HG02973 (cell line): ENCODE results near the gene TNFRSF14.

Experiments used
- ATAC-seq: cut with Tn5 transposase; IDR thresholded peaks from one replicate; pipeline ENCODE4 v1.9.1; 2021; ENCODE audit warnings: moderate library complexity; ENCODE audit not compliant: unreplicated experiment

Gene TNFRSF14

DNA sequence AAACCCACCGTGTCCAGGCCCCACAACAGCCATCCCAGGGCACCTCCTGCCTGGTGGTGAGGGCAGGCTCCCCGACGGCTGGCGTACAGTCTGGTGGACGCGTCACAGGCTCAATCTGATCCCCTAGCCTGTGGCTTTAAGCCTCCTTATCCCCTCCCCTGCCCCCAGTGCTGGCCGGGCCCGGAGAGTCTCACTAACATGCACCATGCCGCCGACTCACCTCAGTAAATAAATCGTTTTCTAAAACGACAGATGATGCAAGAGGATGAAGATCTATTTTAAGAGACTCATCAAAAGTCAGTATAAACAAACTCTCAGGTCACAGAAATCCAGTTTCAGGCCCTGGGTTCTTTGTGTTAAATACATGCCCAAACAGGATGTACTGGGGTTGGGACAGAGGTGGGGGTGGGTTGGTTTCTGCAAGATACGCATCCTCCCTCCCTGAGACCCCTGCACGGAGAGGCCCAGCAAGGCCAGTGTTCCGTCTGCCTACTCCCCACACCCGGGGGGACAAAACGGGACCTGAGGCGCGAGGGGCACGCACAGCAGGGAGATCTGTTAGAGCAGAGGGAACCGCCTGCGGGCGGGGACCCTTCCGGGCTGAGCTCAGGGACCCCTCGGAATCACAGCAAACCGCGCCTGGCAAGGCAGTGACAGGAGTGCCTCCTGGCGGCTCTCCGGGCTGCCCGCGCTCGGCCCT, 32.8 kb upstream of the TNFRSF14 start:
- no peak for ATAC-seq

DNA sequence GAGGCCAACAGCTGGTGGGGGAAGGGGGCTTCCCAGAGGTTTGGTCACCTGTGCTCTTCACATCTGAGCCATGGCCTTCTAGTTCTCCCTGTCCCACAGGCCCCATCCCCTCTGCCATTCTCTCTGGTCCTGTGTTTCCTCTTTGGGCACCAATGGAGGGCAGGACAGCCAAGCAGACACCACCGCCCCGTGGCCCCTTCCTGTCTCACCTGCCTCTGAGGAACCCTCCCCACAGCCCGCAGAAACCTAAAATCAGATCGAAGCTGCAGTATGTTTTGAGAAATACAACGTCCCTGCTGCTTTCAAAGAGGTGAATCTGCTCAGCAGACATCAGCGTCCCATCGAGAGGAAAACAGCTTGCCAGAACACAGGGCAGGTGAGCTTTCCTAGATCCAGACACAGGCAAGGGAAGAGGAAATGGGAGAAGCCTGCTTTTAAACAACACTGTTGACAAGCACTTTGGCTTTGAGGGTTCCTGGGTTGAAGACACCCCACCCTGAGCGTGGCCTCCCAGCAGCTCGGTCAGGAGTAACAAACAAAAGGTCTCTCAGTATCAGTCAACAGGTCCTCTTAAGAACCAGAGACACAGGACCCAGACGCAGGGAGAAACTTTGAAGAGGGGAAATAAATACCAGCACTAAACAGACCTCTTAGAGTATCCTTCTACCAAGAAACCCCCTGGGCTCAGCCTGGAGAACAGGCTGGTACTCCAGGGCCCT, 32.1 kb upstream of the TNFRSF14 start:
- ATAC-seq: no peak

DNA sequence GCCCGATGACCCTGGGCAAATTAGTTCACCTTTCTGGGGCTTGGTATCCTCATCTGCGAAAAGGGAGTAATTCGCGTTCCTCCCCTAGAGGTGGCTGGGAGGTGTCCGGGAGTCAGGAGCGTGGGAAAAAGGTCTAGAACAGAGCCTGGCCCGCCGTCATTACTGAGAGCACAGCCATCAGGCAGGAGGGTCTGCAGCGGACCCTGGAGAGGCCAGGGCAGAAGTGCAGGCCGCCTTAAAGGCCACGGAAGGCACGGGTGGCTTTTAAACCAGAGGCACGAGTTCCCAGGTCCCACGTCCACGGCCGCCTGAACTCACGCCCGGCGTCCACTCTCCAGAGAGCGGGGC, 30.6 kb upstream of the TNFRSF14 start:
- no peak for ATAC-seq

DNA sequence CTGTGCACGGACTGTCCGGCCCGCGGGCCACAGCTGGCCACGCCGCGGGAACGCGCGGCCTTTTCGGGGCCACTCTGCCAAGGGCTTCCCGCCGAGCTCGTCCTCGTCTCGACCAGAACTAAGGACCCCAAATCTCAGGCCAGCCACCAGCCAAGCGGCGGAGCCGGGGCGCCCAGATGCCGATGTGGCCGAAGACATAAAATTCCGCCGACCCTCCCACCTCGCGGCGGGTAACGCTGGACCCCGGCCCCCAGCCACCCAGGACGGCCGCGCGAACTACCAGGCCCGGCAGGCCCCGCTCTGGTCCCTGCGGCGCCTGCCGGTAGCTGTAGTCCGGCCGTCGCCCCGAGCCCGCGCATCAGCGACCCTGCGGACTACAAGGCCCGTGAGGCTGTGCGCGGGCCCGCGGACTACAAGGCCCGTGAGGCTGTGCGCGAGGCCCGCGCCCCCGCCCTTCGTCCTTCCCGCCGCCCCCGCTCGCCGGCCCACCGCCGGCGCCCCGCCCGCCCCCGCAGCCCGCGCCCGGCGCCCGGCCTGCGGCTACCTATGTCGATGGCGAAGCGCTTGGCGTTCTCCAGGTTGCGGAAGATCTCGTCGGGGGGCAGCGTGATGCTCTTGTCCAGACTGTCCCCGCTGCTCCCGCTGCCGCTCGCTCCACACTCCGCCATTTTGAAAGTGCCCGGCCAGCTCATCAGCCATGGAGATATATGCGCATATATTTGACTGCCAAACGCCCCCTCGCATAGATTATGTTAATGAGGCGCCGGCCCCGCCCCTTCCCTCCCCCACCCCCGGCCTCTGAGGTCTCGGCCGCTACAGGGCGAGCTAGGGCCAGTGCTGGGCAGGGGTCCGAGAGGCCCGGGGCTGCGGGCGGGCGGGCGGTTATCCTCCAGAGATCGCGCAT, 30.0 kb upstream of the TNFRSF14 start, which contains the start of gene PANK4:
Gene PANK4, minus strand, starts transcription at position 677 of the 904 bp plus-strand sequence. Its CDS starts 9 bp downstream, at position 668.
- ATAC-seq: peak; percentile 77

DNA sequence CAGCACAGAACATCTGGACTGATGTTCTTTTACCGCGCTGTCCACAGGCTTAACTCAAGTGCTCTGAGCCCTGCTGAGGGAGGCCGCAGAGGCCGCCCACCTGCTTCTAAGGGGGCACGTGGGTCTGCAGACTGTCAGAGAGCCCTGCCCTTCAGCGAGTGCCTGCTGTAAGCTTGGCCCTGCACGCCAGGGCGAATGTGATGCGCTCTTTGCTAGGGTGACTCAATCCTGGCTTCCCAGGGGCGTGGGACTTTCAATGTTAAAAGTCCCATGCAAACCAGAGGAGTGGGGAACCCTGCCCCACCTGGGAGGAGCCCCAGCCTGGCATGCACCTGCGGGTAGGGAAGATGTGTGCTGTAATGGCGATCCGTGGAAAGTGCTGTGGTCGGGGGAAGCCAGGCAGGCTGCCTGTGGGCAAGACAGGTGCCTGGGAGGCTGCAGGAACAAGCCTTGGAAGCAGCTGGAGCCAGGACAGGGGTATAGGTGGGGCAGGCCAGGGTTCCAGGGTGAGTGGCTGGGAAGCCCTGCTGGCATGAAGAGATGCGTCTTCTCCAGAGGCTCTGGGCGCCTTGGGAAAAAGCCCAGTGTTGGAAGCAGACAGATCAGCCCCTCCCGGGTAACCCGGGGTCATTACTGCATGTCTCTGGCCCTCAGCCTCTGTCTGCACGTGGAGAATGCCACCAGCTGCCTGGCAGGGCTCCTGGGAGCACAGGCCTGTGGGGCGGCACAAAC, 29.2 kb upstream of the TNFRSF14 start:
- ATAC-seq: peak; percentile 26

DNA sequence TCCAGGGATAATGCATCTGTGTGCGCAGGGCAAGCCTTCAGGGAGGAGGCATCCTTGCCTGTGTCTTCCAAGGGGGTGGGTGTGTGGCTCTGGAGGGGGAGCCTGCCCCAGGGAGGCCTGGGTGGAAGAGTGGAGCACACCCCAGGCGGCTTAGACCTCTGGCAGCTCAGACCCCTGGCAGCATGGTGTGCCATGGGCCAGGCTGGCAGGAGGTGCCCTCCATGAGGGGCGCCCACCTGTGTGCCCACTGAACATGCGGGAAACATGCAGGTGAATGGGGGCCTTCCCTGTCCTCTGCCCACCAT, 28.7 kb upstream of the TNFRSF14 start:
- no peak for ATAC-seq

DNA sequence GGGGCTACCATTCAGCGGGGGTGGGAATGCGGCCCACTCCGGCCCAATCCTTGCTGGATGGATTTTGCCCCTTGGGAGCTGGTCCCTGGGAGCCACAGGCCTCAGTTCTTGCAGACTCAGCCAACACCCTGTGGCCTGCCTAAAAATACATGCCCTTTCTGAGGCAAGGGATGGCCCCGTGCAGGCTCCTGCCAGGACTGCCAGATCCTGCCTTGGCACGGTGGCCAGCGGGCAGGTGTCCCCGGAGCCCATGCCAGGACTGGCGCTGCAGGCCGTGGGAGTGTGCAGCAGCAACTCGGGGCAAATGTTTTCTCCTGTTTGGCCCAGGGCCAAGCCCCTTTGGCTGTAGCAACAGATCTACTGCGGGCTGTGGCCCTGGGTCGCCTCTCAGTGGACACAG, 28.2 kb upstream of the TNFRSF14 start:
- ATAC-seq: no peak

DNA sequence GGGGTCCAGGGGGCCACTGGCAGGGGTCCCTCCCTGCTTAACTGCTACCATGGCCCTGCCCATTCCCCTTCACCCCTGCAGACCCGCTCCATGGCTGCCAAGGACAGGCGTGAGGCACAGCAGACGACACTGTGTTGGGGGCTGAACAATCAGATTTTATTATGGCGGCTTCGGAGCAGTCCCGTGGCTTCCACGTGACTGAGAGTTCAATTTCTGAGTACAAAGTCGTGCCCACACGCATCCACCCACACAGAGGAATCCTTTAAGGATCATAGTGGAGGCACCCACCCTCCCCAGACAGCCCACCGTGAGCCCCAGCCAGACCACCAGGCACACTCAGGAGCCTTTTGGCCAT, 27.6 kb upstream of the TNFRSF14 start:
- ATAC-seq: no peak

DNA sequence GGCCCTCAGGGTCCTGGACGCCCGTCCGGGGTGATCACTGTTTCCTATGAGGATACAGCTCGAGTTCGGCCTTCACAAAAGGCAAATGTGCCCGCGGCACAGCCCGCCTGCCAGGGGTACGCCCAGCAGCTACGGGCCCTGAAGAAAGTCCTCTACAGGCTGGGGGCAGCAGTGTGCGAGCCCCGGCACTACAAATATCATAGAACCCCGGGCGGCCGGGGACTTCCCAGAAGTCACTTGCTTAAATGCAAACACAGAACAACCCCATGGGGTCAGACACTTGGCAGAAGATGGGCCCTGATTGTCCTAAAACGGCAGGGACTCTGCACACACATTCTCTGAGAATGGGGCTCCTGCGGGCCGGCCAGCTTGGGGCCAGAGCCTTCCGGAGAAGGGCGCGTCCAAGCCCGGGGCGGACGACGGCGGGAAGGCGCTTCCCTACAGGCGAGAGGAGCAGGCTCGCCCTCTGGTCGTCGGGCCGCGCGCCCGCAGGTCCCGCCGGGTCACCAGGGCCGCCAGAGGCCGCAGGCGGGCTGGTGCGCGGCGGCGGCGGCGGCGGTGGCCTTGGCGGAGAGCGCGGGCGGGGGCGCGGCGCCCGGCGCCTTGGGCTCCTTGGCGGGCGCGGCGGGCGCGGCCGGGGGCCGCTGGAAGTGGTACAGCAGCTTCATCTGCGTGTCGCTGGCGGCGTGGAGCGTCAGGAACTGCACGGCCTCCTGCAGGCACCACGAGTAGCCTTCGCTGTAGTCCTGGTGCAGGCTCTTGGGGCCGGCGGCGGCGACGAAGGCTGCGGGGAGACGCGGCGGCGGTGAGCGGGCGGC, 27.0 kb upstream of the TNFRSF14 start:
- ATAC-seq: no peak

DNA sequence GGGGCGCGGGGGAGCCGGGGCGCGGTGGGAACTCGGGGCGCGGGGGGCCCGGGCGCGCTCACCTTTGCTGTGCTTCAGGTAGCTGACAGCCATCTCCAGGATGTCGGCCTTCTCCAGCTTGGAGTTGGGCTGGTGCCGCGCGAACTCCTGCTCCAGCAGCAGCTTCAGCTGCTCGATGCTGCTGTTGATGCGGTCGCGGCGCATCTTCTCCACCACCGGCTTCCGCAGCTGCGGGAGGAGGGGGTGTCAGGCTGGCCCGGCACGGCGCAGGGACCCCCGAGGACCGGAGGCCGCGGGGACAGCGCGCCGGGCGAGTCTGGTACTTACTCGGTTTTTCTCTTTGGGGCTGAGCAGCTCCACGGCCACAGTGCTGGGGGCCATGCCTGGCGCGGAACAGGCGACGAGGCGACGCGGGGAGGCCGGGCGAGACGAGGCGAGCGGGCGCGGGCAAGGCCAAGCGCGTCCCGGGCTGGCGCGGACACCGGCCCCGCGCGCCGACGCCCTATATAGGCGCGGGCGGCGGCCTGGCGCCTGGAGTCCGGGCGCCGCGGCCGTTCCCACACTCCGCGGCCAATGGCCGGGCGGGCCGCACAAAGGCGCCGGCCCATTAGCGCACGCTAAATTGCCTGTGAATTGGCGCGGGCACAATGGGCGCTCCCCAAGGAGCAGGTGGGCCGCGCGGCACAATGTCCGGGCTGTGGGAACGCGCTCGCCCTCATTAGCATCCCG, 26.2 kb upstream of the TNFRSF14 start, which contains the start of gene HES5:
Gene HES5, minus strand, starts transcription at position 480 of the 729 bp plus-strand sequence. Its CDS starts 99 bp downstream, at position 381.
- no peak for ATAC-seq

DNA sequence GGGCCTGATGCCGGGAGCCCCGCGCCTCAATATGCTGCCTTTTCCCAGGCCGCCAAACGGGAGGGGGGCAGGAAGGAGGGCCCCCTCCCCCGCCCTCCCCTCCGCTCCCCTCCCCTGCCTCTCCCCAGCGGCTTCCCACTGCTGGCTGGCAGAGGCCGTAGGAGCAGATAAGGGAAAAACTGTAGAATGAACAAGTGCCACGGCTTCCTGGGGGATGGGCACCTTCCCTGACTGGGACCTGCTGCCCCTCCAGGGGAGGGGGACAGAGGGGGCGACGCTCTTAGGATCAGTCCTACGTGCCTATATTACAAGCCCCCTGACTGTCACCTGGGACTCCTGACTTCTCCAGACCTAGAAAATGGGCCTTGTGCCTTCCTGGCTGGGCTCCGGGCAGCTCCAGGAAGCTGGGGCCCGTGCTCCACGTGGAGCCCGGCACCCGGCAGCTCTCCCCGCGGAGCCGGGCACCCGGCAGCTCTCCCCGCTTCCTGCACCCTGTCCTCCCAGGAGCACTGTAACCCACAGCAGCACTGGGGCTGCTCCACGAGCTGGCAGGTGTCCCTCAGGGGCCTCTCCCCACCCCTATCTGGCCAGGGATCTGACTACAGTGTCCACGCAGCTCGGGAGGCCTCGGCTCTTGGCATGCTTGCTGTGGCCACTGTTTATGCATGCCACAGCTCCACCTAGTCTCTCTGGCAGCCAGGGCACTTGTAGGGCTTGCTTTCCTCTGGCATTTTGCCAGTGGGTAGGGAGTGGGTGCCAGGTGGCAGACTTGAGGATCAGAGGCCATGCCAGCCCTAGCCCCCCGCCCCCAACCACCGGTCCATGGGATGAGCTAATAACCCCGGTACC, 25.4 kb upstream of the TNFRSF14 start:
- no peak for ATAC-seq

DNA sequence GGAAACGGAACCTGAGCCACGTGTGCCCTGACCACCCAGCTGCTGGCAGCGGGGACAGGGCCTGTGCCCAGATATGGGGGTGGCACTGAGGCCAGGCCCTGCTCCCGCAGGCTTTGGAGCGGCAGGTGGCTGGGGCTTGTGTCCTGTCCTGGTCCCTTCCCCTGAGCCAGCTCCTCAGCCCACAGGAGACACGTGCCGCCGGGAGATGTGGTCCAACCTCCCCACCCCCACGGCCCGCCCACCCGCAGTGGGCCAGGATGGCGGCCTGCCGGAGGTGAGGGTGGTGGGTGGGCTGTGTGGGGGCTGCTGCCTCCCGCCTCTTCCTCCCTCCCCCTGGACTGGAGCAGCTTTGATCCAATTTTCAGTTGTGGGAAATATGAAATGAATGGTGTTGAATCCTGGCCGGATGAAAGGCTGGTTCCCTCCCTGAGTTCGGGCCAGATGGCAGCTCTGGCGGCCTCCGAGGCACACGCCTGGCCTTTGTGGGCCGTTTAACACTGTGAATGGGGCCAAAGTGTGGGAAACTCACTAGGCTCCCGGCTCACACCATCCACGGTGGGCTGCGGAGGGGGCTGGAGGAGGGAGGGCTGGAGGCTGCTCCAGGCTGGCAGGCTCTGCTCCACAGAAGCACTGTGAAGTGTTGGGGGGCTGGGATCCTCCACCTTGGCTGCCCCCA, 23.5 kb upstream of the TNFRSF14 start:
- no peak for ATAC-seq

DNA sequence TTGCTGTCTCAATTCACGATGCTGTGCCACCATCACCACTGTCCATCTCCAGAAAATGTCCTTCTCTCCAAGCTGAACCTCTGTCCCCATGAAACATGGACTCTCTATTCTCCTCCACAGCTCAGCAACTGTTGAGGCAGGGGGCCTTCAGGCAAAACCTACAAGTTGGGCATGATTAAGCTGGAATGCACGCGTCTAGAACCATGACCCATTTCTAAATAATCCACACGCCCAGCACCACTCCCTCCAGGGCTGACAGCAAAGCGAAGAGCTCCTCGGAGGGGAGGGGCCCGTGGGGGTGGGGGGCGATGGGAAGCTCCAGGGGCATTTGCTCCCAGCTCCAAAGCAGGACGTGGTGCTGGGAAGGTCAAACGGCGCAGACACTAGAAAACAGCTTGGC, 22.8 kb upstream of the TNFRSF14 start:
- no peak for ATAC-seq

DNA sequence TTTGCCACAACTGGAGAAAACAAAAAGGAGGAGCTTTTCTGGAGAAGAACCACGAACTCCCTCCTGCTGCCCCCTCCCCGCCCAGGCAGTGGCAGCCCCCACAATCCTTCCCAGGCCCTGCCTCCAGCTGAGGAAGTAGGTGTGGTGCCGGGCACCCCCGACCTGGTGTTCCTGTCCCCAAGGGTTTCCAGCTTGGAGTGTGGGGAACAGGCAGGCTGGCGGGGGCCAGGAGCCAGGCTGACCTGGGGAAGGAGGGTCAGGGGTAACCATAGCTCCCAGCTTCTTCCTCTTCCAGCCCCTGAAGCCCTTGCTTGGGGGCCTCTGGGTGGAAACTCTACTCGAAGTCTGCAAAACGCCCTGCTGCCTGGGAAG, 21.9 kb upstream of the TNFRSF14 start:
- ATAC-seq: no peak

DNA sequence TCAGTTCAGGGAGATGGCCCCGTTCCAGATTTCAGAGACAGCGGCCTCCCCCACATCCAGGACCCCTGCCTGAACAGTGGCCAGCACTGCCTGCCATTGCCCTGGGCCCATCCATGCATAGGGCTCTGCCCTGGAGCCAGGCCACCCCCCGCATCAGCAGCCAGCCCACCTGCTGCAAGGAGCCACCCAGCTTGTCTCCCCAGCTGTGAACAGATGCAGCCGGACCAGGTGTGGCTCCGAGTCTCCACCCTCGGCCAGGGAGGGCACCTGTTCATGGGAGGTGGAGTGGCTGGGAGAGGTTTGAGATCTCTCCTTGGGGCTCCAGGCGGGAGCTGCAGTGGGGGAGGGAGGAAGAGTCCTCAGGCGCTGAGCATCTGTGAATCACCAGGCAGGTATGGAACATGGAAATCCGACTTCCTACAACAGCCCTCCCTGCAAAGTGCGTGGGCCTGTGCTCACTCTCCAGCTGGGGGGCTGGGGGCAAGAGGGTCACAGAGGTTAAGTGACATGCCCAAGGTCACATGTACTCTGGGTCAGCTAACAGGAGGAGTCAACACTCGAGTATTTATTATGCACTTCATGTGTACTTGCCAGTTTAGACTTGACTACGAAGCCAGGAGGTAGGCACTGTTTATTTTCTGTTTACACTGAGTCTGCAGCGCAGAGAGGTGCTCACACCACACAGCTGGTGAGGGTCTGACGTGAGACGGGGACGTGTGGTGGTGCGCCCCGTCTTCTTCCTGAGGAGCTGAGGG, 21.3 kb upstream of the TNFRSF14 start:
- ATAC-seq: no peak

DNA sequence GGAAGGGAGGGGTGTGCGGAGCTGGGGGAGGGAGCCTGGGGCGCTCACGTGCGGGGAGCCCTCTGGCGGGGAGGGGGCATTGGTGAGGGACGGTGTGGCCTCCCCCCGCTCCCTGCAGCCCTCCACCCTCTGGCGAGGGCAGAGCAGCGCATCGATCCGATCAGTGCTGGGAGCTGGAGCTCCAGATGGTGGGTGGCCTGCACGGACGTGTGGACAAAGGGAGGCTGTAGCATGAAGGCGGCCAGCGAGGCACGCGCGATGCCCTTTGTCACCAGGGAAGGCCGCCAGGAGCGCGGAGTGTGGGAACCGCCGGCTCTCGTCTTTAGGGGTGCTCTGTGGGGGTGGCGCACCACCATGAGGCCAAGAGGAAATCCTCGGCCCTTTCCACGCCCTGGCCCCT, 20.7 kb upstream of the TNFRSF14 start:
- no peak for ATAC-seq

DNA sequence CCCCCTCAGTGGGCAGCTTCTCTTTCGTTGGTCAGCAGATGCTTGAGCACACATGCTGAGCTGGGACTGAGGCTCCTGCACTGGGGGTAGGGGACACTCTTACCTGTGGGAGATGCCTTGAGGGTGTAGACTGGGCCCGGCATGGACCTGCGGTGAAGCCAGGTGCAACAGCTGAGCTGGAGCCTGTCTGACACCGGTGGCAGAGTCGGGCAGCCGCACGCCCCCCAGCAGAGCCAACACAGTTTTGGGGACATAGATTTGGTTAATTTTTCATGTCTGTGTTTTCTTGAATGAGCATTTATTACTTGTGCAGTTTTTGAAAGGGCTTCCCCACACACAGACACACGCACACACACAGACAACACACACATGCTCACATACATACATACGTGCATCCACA, 20.2 kb upstream of the TNFRSF14 start:
- ATAC-seq: no peak

DNA sequence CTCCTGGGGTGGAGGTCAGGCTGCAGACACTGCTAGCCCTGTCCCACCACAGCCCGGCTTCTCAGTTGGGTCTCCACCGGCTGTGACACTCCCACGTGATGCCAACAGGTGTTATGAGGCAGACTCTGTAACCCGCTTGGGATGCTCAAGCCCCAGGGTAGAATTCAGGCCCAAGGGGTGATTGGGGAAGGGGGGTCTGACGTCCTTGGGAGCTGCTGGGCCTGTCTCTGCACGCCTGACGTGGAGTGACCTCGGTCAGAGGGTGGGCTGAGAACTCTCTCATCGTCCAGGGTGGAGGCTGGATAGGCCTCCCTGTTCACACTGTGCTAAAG, 18.4 kb upstream of the TNFRSF14 start:
- no peak for ATAC-seq
